HG03066 (cell line): ENCODE data around the gene SDK1.

ENCODE experiments used
- ATAC-seq: cut with Tn5 transposase; IDR thresholded peaks from one replicate; pipeline ENCODE4 v1.9.1; 2021; ENCODE audit warnings: low read depth; ENCODE audit not compliant: unreplicated experiment

The SDK1 gene

GRCh38 chr7:3393862-3394261 is 92.8 kb downstream of the SDK1 start:
- ATAC-seq: no peak

- no peak for ATAC-seq
These were observed 96.3 kb downstream of the SDK1 start for GRCh38 chr7:3397324-3397723.

- no peak for ATAC-seq
These were observed 98.8 kb downstream of the SDK1 start for GRCh38 chr7:3399858-3400257.

GRCh38 chr7:3404501-3404900 is 103.4 kb downstream of the SDK1 start:
- no peak for ATAC-seq

- ATAC-seq: no peak
These were observed 108.0 kb downstream of the SDK1 start for GRCh38 chr7:3408814-3409595.

- ATAC-seq: no peak
These were observed 111.8 kb downstream of the SDK1 start for GRCh38 chr7:3412871-3413270.

GRCh38 chr7:3415861-3416312 is 114.8 kb downstream of the SDK1 start:
- ATAC-seq: no peak

- no peak for ATAC-seq
These were observed 115.4 kb downstream of the SDK1 start for GRCh38 chr7:3416453-3416852.

- ATAC-seq: no peak
These were observed 124.0 kb downstream of the SDK1 start for GRCh38 chr7:3425087-3425486.

GRCh38 chr7:3426064-3426463 is 125.0 kb downstream of the SDK1 start:
- ATAC-seq: no peak

- ATAC-seq: no peak
These were observed 126.9 kb downstream of the SDK1 start for GRCh38 chr7:3427957-3428356.

- ATAC-seq: no peak
These were observed 128.9 kb downstream of the SDK1 start for GRCh38 chr7:3429981-3430380.

GRCh38 chr7:3430588-3430987 is 129.5 kb downstream of the SDK1 start:
- ATAC-seq: no peak

GRCh38 chr7:3431306-3431705 is 130.3 kb downstream of the SDK1 start:
- no peak for ATAC-seq

GRCh38 chr7:3432911-3433310 is 131.9 kb downstream of the SDK1 start:
- no peak for ATAC-seq

- no peak for ATAC-seq
These were observed 133.6 kb downstream of the SDK1 start for GRCh38 chr7:3434611-3435010.

GRCh38 chr7:3436112-3436511 is 135.1 kb downstream of the SDK1 start:
- no peak for ATAC-seq

GRCh38 chr7:3436746-3437145 is 135.7 kb downstream of the SDK1 start:
- no peak for ATAC-seq

- no peak for ATAC-seq
These were observed 136.4 kb downstream of the SDK1 start for GRCh38 chr7:3437467-3437866.

- ATAC-seq: no peak
These were observed 137.3 kb downstream of the SDK1 start for GRCh38 chr7:3438352-3438751.

- ATAC-seq: no peak
These were observed 138.4 kb downstream of the SDK1 start for GRCh38 chr7:3439333-3440030.

- ATAC-seq: no peak
These were observed 139.5 kb downstream of the SDK1 start for GRCh38 chr7:3440509-3440908.
